ENCODE data around the gene TPK1. TPM values are rescaled to one million over a fixed set of nuclear protein-coding genes. Genes with fewer than 3 reads are reported as not detected.

The TPK1 gene
- total and polyA plus RNA-seq, 2 of the 4 experiments (the other 2 are of a cell fraction) = 0.38 to 1.8 TPM

DNA sequence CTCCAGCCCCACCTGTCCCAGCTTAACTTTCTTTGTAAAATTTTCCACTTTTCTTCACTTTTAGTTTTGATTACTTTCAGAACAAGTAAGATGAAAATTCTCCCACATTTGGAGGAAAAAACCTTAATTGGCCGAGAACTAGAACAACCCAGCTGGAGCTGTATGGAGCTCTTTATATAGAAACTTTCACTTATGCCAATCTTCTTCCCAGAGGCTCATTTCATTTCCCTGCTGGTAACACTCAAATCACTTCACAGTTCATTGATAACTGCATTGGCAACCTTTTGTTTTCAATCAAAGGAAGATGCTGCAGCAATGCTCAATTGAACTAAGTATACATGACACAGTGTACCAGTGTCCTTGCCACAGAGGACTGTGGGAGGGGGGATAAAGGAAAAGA, 256.2 kb downstream of the TPK1 start:
- no CpG with 5 or more reads among the region's 1 CpG for WGBS, 2 experiments (ENCODE audit: extremely low coverage in 2 of 2, insufficient read length in 1 of 2)
- Histone ChIP-seq H2BK5ac (ENCODE audit: low read depth, low read length, poor library complexity, severe bottlenecking) (no peak overlapping the region), H3K9ac (ENCODE audit: low read depth, low read length) (no peak overlapping the region), H3K56ac (ENCODE audit: extremely low read depth, insufficient read depth, low read length) (no peak overlapping the region), H3K79me1 (ENCODE audit: low read depth in 1 of 2, low read length in 2 of 2) (no peaks in the 10 kb centered on the region), H2AFZ (replicated peaks; ENCODE audit: low read length, poor library complexity) (no peak overlapping the region), H2BK120ac (ENCODE audit: low read depth, low read length) (no peak overlapping the region), H3K9me3 (ENCODE audit: control insufficient read depth, insufficient read depth, low read length) (peaks cover 5% of the 10 kb centered on the region), H2BK15ac (ENCODE audit: low read depth, low read length) (no peak overlapping the region), H3K4me3 (ENCODE audit: insufficient read depth, low read depth, low read length) (no peak overlapping the region), H3K36me3 (ENCODE audit: control insufficient read depth, insufficient read depth, low read length) (no peaks in the 10 kb centered on the region), H3K23ac (ENCODE audit: low read depth, low read length) (no peak overlapping the region), H3K9me1 (ENCODE audit: insufficient read depth, low read length) (no peaks in the 10 kb centered on the region), H3K14ac (replicated peaks; ENCODE audit: low read depth, low read length) (no peak overlapping the region), H4K5ac (ENCODE audit: low read depth, low read length) (no peak overlapping the region), H3K4me1 (ENCODE audit: control insufficient read depth, insufficient read depth, low read length) (no peaks in the 10 kb centered on the region), H2AK9ac (replicated peaks; ENCODE audit: low read depth, low read length, poor library complexity) (no peak overlapping the region), H3K4ac (ENCODE audit: low read depth, low read length) (no peak overlapping the region), H3K27me3 (ENCODE audit: control insufficient read depth, insufficient read depth, low read length) (no peaks in the 10 kb centered on the region), H2AK5ac (ENCODE audit: low read depth, low read length) (no peak overlapping the region), H3K18ac (ENCODE audit: low read depth, low read length) (no peak overlapping the region), H4K91ac (ENCODE audit: insufficient read depth, low read depth, low read length) (no peak overlapping the region), H3K4me2 (ENCODE audit: low read depth, low read length) (no peak overlapping the region), H2BK20ac (ENCODE audit: low read depth, low read length) (no peak overlapping the region), H3K27ac (ENCODE audit: insufficient read depth, low read length) (no peak overlapping the region), H4K20me1 (ENCODE audit: insufficient read depth, low read length) (no peaks in the 10 kb centered on the region), H4K8ac (ENCODE audit: low read depth in 2 of 2, low read length in 2 of 2) (no peak overlapping the region)
- dilution Hi-C loops (cut with HindIII; ENCODE audit: low sequenced_read_pairs, unreplicated experiment) (no loop called here), intact Hi-C loops (cut with micrococcal nuclease) (no loop called here), in situ Hi-C loops (cut with MboI; ENCODE audit: low sequenced_read_pairs) (no loop called here)
- no peak for TF ChIP-seq MAFK (IDR thresholded peaks at IDR 0.05; ENCODE audit: low read depth, low read length)
- no peak for TF ChIP-seq RFX5 (IDR thresholded peaks at IDR 0.05; ENCODE audit: low read depth, low read length)
- TF ChIP-seq RAD21 (IDR thresholded peaks at IDR 0.05; ENCODE audit: low read length) = no peak
- TF ChIP-seq, protein P1, sequence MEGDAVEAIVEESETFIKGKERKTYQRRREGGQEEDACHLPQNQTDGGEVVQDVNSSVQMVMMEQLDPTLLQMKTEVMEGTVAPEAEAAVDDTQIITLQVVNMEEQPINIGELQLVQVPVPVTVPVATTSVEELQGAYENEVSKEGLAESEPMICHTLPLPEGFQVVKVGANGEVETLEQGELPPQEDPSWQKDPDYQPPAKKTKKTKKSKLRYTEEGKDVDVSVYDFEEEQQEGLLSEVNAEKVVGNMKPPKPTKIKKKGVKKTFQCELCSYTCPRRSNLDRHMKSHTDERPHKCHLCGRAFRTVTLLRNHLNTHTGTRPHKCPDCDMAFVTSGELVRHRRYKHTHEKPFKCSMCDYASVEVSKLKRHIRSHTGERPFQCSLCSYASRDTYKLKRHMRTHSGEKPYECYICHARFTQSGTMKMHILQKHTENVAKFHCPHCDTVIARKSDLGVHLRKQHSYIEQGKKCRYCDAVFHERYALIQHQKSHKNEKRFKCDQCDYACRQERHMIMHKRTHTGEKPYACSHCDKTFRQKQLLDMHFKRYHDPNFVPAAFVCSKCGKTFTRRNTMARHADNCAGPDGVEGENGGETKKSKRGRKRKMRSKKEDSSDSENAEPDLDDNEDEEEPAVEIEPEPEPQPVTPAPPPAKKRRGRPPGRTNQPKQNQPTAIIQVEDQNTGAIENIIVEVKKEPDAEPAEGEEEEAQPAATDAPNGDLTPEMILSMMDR (conservative IDR thresholded peaks at IDR 0.05; ENCODE audit: low read depth, low read length) = no peak
- no peak for TF ChIP-seq NFE2L2 (IDR thresholded peaks at IDR 0.05; ENCODE audit: low read depth, low read length)
- TF ChIP-seq, protein P2, sequence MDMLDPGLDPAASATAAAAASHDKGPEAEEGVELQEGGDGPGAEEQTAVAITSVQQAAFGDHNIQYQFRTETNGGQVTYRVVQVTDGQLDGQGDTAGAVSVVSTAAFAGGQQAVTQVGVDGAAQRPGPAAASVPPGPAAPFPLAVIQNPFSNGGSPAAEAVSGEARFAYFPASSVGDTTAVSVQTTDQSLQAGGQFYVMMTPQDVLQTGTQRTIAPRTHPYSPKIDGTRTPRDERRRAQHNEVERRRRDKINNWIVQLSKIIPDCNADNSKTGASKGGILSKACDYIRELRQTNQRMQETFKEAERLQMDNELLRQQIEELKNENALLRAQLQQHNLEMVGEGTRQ (IDR thresholded peaks at IDR 0.05; ENCODE audit: low read depth, low read length) = no peak
- TF ChIP-seq CHD1 (IDR thresholded peaks at IDR 0.05; ENCODE audit: low read depth, low read length) = no peak
- TF ChIP-seq, protein P3, sequence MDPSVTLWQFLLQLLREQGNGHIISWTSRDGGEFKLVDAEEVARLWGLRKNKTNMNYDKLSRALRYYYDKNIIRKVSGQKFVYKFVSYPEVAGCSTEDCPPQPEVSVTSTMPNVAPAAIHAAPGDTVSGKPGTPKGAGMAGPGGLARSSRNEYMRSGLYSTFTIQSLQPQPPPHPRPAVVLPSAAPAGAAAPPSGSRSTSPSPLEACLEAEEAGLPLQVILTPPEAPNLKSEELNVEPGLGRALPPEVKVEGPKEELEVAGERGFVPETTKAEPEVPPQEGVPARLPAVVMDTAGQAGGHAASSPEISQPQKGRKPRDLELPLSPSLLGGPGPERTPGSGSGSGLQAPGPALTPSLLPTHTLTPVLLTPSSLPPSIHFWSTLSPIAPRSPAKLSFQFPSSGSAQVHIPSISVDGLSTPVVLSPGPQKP (IDR thresholded peaks at IDR 0.05; ENCODE audit: borderline replicate concordance, low read depth, low read length) = no peak
- no peak for TF ChIP-seq SMC3 (IDR thresholded peaks at IDR 0.05; ENCODE audit: low read depth, low read length)
- no peak for TF ChIP-seq MAZ (IDR thresholded peaks at IDR 0.05; ENCODE audit: borderline replicate concordance, low read depth, low read length)
- TF ChIP-seq BHLHE40 (IDR thresholded peaks at IDR 0.05; ENCODE audit: low read depth, low read length) = no peak
- no peak for TF ChIP-seq FOS (IDR thresholded peaks at IDR 0.05; ENCODE audit: low read depth, low read length)
- no peak for TF ChIP-seq CEBPB (IDR thresholded peaks at IDR 0.05; ENCODE audit: low read depth, low read length)
- TF ChIP-seq MXI1 (IDR thresholded peaks at IDR 0.05; ENCODE audit: borderline replicate concordance, low read depth, low read length) = no peak
- no peak for TF ChIP-seq POLR2A (IDR thresholded peaks at IDR 0.05; ENCODE audit: low read depth, low read length)
- TF ChIP-seq RCOR1 (IDR thresholded peaks at IDR 0.05; ENCODE audit: insufficient replicate concordance, low read length) = no peak
- ATAC-seq (ENCODE audit: low read depth) (no peak), DNase-seq (no peak)
- ChIA-PET CTCF (interaction anchor here (0.6 kb wide), 1 partner anchor 83 kb away, joined by 3 read pairs; no protein-coding TSS in a partner anchor), POLR2A (ENCODE audit: unreplicated experiment) (no interaction called here)
- BruUV-seq (replicated peaks) = no TSS peak
